IPS DF 6.9 (cell line): ENCODE measurements around the gene KRTAP4-1.
"Not testable (repeated sequence)": the region's sequence is repeated elsewhere in the genome, so short reads cannot be mapped to it uniquely, and the experiment has no call there.

Experiments
- DNase-seq: peaks from one replicate; pipeline ENCODE4 v3.0.0-alpha.2; 2013; ENCODE audit warnings: low read depth, low spot score
- H3K27ac ChIP-seq: one replicate; pipeline ENCODE4 v1.5.1; 2013; ENCODE audit warnings: low read length, control low read depth
- H3K27me3 ChIP-seq: 2 replicates; pipeline ENCODE4 v1.6.1; 2013; ENCODE audit warnings: mild to moderate bottlenecking, low read length; ENCODE audit not compliant: control insufficient read depth, insufficient read depth
- H3K36me3 ChIP-seq: 2 replicates; pipeline ENCODE4 v1.6.1; 2013; ENCODE audit warnings: low read length; ENCODE audit not compliant: control insufficient read depth, insufficient read depth
- H3K4me1 ChIP-seq: 2 replicates; pipeline ENCODE4 v1.6.1; 2013; ENCODE audit warnings: low read length; ENCODE audit not compliant: control insufficient read depth, insufficient read depth
- H3K4me3 ChIP-seq: 2 replicates; pipeline ENCODE4 v1.5.1; 2013; ENCODE audit warnings: mild to moderate bottlenecking, low read length
- H3K9me3 ChIP-seq: 2 replicates; pipeline ENCODE4 v1.6.1; 2013; ENCODE audit warnings: low read length, inconsistent platforms; ENCODE audit not compliant: control insufficient read depth, insufficient read depth
- WGBS: extraction: QIAGEN DNeasy Blood & Tissue Kit; methylation state at CpG from one replicate; pipeline ENCODE4 v1.1.7; 2013; ENCODE audit warnings: mixed read lengths, missing lambda C conversion rate; ENCODE audit not compliant: insufficient read length, insufficient coverage; 5-methylcytosine and 5-hydroxymethylcytosine counted together

KRTAP4-1 gene

GRCh38 chr17:41184480-41184961 is at the start of gene KRTAP4-1:
KRTAP4-1 (minus strand) TSS chr17:41184911; CDS start chr17:41184854, 57 bp downstream.
- H3K4me1 ChIP-seq: no peaks in the 10 kb centered on the region
- DNase-seq: no peak
- no peaks in the 10 kb centered on the region for H3K27me3 ChIP-seq
- no peak within 1 kb of the TSS for H3K27ac ChIP-seq
- H3K36me3 ChIP-seq: no peaks in the 10 kb centered on the region
- no peaks in the 10 kb centered on the region for H3K9me3 ChIP-seq
- no peak within 1 kb of the TSS for H3K4me3 ChIP-seq
- no CpG with 5 or more reads among the region's 9 CpGs for WGBS

GRCh38 chr17:41232399-41233105 is 47.8 kb upstream of the KRTAP4-1 start, which contains the start of gene KRTAP9-3:
KRTAP9-3 (plus strand) TSS chr17:41232449; CDS start chr17:41232502, 53 bp downstream.
- not testable (repeated sequence) for H3K4me3 ChIP-seq, H3K9me3 ChIP-seq, DNase-seq, H3K4me1 ChIP-seq, H3K27ac ChIP-seq, H3K36me3 ChIP-seq, H3K27me3 ChIP-seq
- no CpG with 5 or more reads among the region's 1 CpG for WGBS

GRCh38 chr17:41231731-41232130 is 47.0 kb upstream of the KRTAP4-1 start:
- Histone ChIP-seq H3K4me1 (peaks cover 2% of the 10 kb centered on the region; the same call in 1 of the 2 replicates), H3K27ac (no peak overlapping the region), H3K4me3 (no peak overlapping the region), H3K36me3 (no peaks in the 10 kb centered on the region), H3K9me3 (no peaks in the 10 kb centered on the region), H3K27me3 (no peaks in the 10 kb centered on the region)
- WGBS: no CpG with 5 or more reads among the region's 6 CpGs
- DNase-seq: no peak

GRCh38 chr17:41230094-41230493 is 45.4 kb upstream of the KRTAP4-1 start:
- no peak for DNase-seq
- Histone ChIP-seq H3K9me3 (no peaks in the 10 kb centered on the region), H3K4me3 (no peak overlapping the region), H3K27ac (no peak overlapping the region), H3K36me3 (no peaks in the 10 kb centered on the region), H3K27me3 (no peaks in the 10 kb centered on the region), H3K4me1 (peaks cover 2% of the 10 kb centered on the region; the same call in 1 of the 2 replicates)

- H3K4me1 ChIP-seq, H3K36me3 ChIP-seq, H3K9me3 ChIP-seq, DNase-seq, H3K27me3 ChIP-seq, H3K27ac ChIP-seq, H3K4me3 ChIP-seq: not testable (repeated sequence)
- WGBS: no CpG with 5 or more reads among the region's 4 CpGs
These were observed 41.9 kb upstream of the KRTAP4-1 start, which contains the start of gene KRTAP9-2 for GRCh38 chr17:41226598-41227095. KRTAP9-2 (plus strand) TSS chr17:41226648; CDS start chr17:41226655, 7 bp downstream.

GRCh38 chr17:41226051-41226450 is 41.3 kb upstream of the KRTAP4-1 start:
- Histone ChIP-seq H3K9me3 (no peaks in the 10 kb centered on the region), H3K27ac (no peak overlapping the region), H3K36me3 (no peaks in the 10 kb centered on the region), H3K4me3 (no peak overlapping the region), H3K27me3 (no peaks in the 10 kb centered on the region), H3K4me1 (no peaks in the 10 kb centered on the region)
- DNase-seq: no peak
- no CpG with 5 or more reads among the region's 6 CpGs for WGBS

GRCh38 chr17:41223821-41224220 is 39.1 kb upstream of the KRTAP4-1 start:
- Histone ChIP-seq H3K27ac (no peak overlapping the region), H3K36me3 (no peaks in the 10 kb centered on the region), H3K4me1 (no peaks in the 10 kb centered on the region), H3K9me3 (no peaks in the 10 kb centered on the region), H3K27me3 (no peaks in the 10 kb centered on the region), H3K4me3 (no peak overlapping the region)
- no CpG with 5 or more reads among the region's 2 CpGs for WGBS
- no peak for DNase-seq

- no peak for DNase-seq
- Histone ChIP-seq H3K27ac (no peak overlapping the region), H3K36me3 (no peaks in the 10 kb centered on the region), H3K4me3 (no peak overlapping the region), H3K27me3 (no peaks in the 10 kb centered on the region), H3K4me1 (no peaks in the 10 kb centered on the region), H3K9me3 (no peaks in the 10 kb centered on the region)
- no CpG with 5 or more reads among the region's 1 CpG for WGBS
These were observed 31.0 kb upstream of the KRTAP4-1 start for GRCh38 chr17:41215681-41216080.

GRCh38 chr17:41212524-41213169 is 27.9 kb upstream of the KRTAP4-1 start:
- WGBS: no CpG with 5 or more reads among the region's 7 CpGs
- Histone ChIP-seq H3K9me3 (no peaks in the 10 kb centered on the region), H3K27ac (no peak overlapping the region), H3K4me3 (no peak overlapping the region), H3K4me1 (no peaks in the 10 kb centered on the region), H3K27me3 (no peaks in the 10 kb centered on the region), H3K36me3 (no peaks in the 10 kb centered on the region)
- DNase-seq: no peak

DNA sequence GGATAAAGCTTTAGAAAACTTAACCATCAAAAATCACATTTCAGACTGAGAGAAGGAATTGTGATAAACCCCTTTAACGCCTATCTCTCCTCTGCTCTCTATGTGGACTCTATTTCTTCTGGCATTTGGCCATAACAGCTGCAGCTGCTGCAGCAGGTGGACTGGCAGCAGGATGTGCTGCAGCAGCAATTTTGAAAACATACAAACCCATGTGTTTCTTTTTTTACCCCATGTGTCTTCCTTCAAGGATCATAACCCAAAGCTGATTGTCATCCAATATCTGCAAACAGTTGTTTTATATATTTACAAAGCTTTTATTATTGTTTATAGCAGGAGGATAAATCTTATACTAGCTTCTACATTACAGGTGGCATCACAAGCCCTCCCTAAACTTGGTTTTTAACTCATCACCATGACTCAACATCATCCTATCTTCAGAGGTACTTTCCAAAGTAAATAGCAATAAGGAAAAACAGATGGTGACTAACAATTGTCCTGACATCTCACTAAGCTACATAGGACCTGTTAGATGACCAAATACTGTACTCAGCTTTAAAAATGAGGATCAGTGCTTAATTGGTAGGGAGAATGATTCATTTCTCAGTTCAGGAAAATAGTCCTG is 27.2 kb upstream of the KRTAP4-1 start:
- DNase-seq: no peak
- Histone ChIP-seq H3K4me1 (no peaks in the 10 kb centered on the region), H3K36me3 (no peaks in the 10 kb centered on the region), H3K27me3 (no peaks in the 10 kb centered on the region), H3K27ac (no peak overlapping the region), H3K4me3 (no peak overlapping the region), H3K9me3 (no peaks in the 10 kb centered on the region)
- no CpG with 5 or more reads among the region's 1 CpG for WGBS
